Right lobe of liver (tissue), 6 donors: Measurements from ENCODE around the gene C5orf58. TPM values are rescaled to one million over a fixed set of nuclear protein-coding genes. Genes with fewer than 3 reads are reported as not detected.
A peak's percentile ranks its signal among the peaks of the same experiment; 100 is the strongest.

Experiments used
- ATAC-seq, 4 donors: fragments of 200-7000 bp; cut with Tn5 transposase; one replicate each; pipeline ENCODE4 v1.9.1; 2020; ENCODE audit warnings: mild to moderate bottlenecking in 4 of 4, moderate library complexity in 4 of 4
- DNase-seq, 3 donors: peaks; one replicate each; pipeline ENCODE4 v3.0.0-alpha.2; 2020
- H3K27ac ChIP-seq, 3 donors: fragments of 200-600 bp; one replicate each; pipeline ENCODE4 v1.8.0; 2022
- H3K27me3 ChIP-seq, 2 donors: fragments of 200-600 bp; one replicate each; pipeline ENCODE4 v1.8.0; 2022
- H3K36me3 ChIP-seq, 4 donors: fragments of 200-600 bp; sonication (generic) in 1 of 4; one replicate each; pipeline versions ENCODE4 v1.5.1 to v1.8.0; 2017 to 2022; ENCODE audit warnings: control low read depth in 1 of 4
- H3K4me1 ChIP-seq, 4 donors: fragments of 200-600 bp; sonication (generic) in 1 of 4; one replicate each; pipeline versions ENCODE4 v1.5.1 to v1.8.0; 2017 to 2022; ENCODE audit warnings: control low read depth in 1 of 4
- H3K4me3 ChIP-seq, 3 donors: fragments of 200-600 bp; one replicate each; pipeline ENCODE4 v1.8.0; 2022
- H3K9me3 ChIP-seq, 4 donors: fragments of 200-600 bp; sonication (generic) in 1 of 4; one replicate each; pipeline versions ENCODE4 v1.5.1 to v1.8.0; 2017 to 2022; ENCODE audit warnings: control low read depth in 1 of 4
- POLR2A ChIP-seq: fragments of 450-650 bp; IDR thresholded peaks from one replicate; pipeline ENCODE4 v1.6.1; 2017; ENCODE audit warnings: antibody characterized with exemption, mild to moderate bottlenecking
- WGBS: methylation state at CpG from one replicate; pipeline ENCODE4 v1.1.6; 2018; ENCODE audit warnings: low coverage, low lambda C conversion rate; ENCODE audit not compliant: insufficient coverage; ENCODE audit errors: missing lambda C conversion rate; 5-methylcytosine and 5-hydroxymethylcytosine counted together
- intact Hi-C, 2 donors: fragments of 100-400 bp; cut with DNase I; formaldehyde crosslinking; loops; one replicate each; pipeline versions ENCODE4 v1.11.2 to v1.14.1; 2022
- total RNA-seq, 6 experiments: library from RNA; depleted of rRNA in 2 of 6; stranded (reverse); fragments of >200 nt in 2 of 6; fragmentation: NEBNext Ultra II Directional in 3 of 6; extraction: Animal tissue kit (Norgen Biotek cat#: 25700) in 3 of 6; gene quantifications; one replicate each; pipeline versions ENCODE4 v1.1.0 to v1.2.4, GENCODE V29; 2016 to 2023
- TF ChIP-seq, protein P1 (sequence below), 4 donors: fragments of 200-600 bp in 3 of 4; fragments of 450-650 bp in 1 of 4; IDR thresholded peaks; one replicate each; pipeline versions ENCODE4 v1.5.1 to v1.8.0; 2016 to 2022; ENCODE audit warnings: antibody characterized with exemption in 4 of 4, mild to moderate bottlenecking in 2 of 4
- donor health status: DM: no; HTN: yes; CAD: no.
- donor health status: DM: no; HTN: no; CAD: no.
- donor health status: DM: no; HTN: no; CAD: no.
- donor health status: DM: no; HTN: yes; CAD: no.
- donor health status: DM: no; HTN: yes; CAD: no.

C5orf58 gene
- total RNA-seq, 6 experiments from 2014 or later: not detected

DNA sequence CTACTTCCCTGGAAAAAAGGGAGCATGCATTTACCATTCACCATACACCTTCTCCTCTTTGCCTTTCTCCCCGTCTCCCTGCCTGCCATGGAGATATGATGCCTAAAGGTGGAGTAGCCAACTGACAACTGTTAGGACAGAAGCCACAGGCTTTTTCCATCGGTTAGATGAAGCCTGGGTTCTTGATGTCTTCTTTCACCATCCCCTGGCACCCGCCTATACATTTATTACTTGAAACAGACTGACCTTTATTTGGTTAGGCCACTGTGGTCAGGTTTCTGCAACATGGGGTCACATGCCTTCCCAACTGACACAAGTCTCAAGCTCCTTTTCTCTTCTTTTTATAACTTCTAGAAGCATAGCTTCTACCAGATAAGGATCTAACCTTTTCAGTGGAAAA is 57.7 kb downstream of the C5orf58 start:
- WGBS: 37% methylated on average over 3 of the region's 3 CpGs
- TF ChIP-seq POLR2A: no peak
- TF ChIP-seq, protein P1, sequence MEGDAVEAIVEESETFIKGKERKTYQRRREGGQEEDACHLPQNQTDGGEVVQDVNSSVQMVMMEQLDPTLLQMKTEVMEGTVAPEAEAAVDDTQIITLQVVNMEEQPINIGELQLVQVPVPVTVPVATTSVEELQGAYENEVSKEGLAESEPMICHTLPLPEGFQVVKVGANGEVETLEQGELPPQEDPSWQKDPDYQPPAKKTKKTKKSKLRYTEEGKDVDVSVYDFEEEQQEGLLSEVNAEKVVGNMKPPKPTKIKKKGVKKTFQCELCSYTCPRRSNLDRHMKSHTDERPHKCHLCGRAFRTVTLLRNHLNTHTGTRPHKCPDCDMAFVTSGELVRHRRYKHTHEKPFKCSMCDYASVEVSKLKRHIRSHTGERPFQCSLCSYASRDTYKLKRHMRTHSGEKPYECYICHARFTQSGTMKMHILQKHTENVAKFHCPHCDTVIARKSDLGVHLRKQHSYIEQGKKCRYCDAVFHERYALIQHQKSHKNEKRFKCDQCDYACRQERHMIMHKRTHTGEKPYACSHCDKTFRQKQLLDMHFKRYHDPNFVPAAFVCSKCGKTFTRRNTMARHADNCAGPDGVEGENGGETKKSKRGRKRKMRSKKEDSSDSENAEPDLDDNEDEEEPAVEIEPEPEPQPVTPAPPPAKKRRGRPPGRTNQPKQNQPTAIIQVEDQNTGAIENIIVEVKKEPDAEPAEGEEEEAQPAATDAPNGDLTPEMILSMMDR (IDR thresholded peaks at IDR 0.05): no peak
- H3K27ac ChIP-seq: no peak overlapping the region
- H3K36me3 ChIP-seq: peaks cover 0 to 3% (median 0%) of the 10 kb centered on the region in 4 donors
- H3K9me3 ChIP-seq: no peaks in the 10 kb centered on the region
- DNase-seq: no peak
- intact Hi-C loops: no loop called here
- no peaks in the 10 kb centered on the region for H3K4me1 ChIP-seq
- H3K27me3 ChIP-seq: no peaks in the 10 kb centered on the region
- no peak for ATAC-seq
- H3K4me3 ChIP-seq: no peak overlapping the region

DNA sequence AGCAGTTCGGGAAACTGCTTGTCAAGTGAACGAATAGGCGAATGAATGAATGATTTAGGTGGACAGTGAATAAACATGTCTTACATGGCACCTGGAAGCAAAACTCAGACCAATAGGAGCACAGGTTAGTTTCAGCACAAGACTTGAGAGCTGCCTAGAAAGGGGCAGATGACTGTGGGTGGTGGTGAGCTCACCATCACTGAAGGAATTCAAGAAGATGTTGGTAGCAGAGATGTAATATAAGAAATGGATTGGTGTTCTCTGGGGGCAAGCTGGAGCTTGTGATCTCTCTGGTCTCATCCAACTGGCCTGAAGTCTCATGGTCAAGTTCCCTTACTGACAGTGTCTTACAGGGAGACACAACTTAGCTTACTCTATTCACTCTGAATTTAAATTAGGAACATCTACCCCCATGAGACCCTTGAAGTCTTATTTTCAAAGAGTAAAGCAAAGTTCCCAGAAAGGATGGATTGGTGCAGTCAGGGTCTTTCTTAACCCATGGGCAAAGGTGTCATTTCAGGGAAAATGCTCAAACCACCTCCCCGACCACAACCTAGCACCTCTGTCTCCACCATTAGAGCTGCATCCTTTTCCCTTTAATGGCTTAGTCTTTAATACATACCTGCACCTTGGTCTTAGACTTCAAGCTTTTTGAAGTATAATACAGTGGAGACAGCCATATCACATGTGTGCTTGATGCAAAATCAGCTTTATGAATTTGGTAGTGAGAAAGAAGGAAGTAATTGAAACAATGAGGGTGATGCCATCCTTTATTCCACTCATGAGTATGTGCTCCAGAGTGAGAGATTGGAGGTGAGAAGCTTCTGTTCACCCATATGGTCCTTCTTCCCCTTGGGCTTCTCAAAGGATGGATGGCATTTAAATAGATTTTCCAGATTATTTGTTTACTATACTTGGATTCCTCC is 59.7 kb downstream of the C5orf58 start:
- Histone ChIP-seq H3K36me3 (peaks cover 0 to 3% (median 0%) of the 10 kb centered on the region in 4 donors), H3K9me3 (no peaks in the 10 kb centered on the region), H3K4me1 (no peaks in the 10 kb centered on the region), H3K4me3 (no peak overlapping the region), H3K27ac (no peak overlapping the region), H3K27me3 (no peaks in the 10 kb centered on the region)
- DNase-seq: no peak
- TF ChIP-seq, protein P1 (IDR thresholded peaks at IDR 0.05): no peak
- TF ChIP-seq POLR2A: no peak
- 39% methylated on average over 4 of the region's 4 CpGs for WGBS
- intact Hi-C loops: no loop called here
- no peak for ATAC-seq

DNA sequence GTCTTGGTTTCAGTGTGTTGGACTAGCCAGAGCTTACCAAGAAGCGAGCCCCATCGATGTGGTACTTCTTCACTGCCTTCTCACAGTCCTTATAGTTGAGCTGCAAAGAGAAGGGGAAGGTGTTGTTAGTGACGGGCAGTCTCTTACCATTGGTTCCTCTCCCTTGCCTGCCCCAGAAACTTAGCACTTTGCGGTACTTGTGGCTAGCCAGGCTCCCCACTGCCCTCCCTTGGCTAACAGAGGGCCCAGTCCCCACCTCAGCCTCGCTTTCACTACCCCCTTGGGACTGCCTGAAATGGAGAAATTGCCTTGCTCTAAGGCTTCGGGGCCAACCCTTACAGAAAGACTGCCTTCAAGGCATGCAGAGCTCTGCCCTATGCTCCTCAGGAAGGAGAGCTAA is 60.5 kb downstream of the C5orf58 start:
- ATAC-seq: peak; percentile 55 to 73 (median 68)
- TF ChIP-seq, protein P1 (IDR thresholded peaks at IDR 0.05): no peak
- no peak for TF ChIP-seq POLR2A
- Histone ChIP-seq H3K36me3 (peaks cover 0 to 3% (median 0%) of the 10 kb centered on the region in 4 donors), H3K9me3 (no peaks in the 10 kb centered on the region), H3K4me3 (no peak overlapping the region), H3K27ac (no peak overlapping the region), H3K27me3 (no peaks in the 10 kb centered on the region), H3K4me1 (no peaks in the 10 kb centered on the region)
- peak in 2 of 3 donors; percentile 58 to 77 for DNase-seq
- intact Hi-C loops: no loop called here
- WGBS: 42% methylated on average over 2 of the region's 6 CpGs

DNA sequence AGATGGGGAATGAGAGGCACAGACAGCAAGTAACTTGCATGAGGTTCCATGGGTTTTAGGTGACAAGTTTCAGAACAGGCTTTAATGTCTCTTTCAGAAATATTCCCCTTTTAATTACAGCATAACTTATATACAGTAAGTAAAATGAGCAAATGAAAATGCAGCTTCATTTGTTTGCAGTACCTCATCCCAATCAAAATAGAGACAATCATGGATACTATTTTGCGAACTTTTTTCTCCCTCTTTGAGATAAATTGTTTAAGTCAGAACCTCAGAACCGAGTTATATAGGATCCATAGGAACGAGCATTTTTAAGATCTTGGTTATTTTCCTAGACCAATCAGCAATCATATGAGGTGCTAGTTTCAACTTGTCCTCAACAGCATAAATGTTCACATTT is 61.3 kb downstream of the C5orf58 start:
- intact Hi-C loops: no loop called here
- no peak overlapping the region for H3K4me3 ChIP-seq

More for the DNA sequence above, 61.3 kb downstream of the C5orf58 start:
- Histone ChIP-seq H3K4me1 (no peaks in the 10 kb centered on the region), H3K27ac (no peak overlapping the region), H3K27me3 (no peaks in the 10 kb centered on the region), H3K36me3 (peaks cover 0 to 3% (median 0%) of the 10 kb centered on the region in 4 donors), H3K9me3 (no peaks in the 10 kb centered on the region)
- ATAC-seq (no peak), DNase-seq (no peak)
- WGBS: 30% methylated on average over 3 of the region's 3 CpGs
- TF ChIP-seq, protein P1 (IDR thresholded peaks at IDR 0.05): no peak
- TF ChIP-seq POLR2A: no peak
